Transverse colon (tissue), 4 donors: ENCODE data around the gene GABARAP.

ENCODE experiments used
- CTCF ChIP-seq, 5 experiments: fragments of 200-600 bp in 3 of 5; fragments of 450-650 bp in 2 of 5; sonication (generic) in 3 of 5; IDR thresholded peaks; 1 replicate in 2 of 5; 2 replicates in 3 of 5; pipeline ENCODE4 v1.5.1; 2016 to 2017; ENCODE audit warnings: antibody characterized with exemption in 5 of 5, inconsistent platforms in 3 of 5, mild to moderate bottlenecking in 2 of 5, moderate library complexity in 1 of 5
- POLR2A ChIP-seq: fragments of 450-650 bp; IDR thresholded peaks from one replicate; pipeline ENCODE4 v1.6.1; 2016; ENCODE audit warnings: antibody characterized with exemption, mild to moderate bottlenecking, moderate library complexity
- POLR2AphosphoS5 ChIP-seq, 3 donors: sonication (generic); formaldehyde crosslinking; IDR thresholded peaks; one replicate each; pipeline ENCODE4 v1.6.1; 2016; ENCODE audit warnings: antibody characterized with exemption in 3 of 3

DNA sequence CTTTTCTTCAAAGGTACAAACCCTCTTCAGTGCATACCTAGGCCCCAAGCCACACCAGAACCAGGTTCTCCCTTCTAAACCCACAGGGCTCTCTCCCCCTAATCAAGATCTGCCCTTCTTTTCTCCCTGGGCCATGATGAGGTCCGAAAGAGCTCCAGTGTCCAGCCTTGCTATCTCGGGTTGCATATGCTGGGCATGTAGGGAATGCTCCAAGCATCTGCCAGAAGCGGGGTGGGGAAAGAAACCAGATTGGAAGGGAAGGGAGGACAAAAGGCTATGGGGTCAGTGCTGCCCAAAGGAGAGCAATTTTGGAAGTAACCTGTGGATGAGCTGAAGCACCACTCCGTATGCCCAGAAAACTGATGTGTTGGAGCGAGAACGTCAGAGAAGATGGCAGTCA is 7.0 kb upstream of the GABARAP start:
- TF ChIP-seq CTCF (IDR thresholded peaks at IDR 0.05) (no peak), POLR2A (no peak), POLR2AphosphoS5 (IDR thresholded peaks at IDR 0.05) (no peak)
